Uterus (tissue), 4 donors: ENCODE results near the gene FGF3. TPM values are rescaled to one million over a fixed set of nuclear protein-coding genes. Genes with fewer than 3 reads are reported as not detected.

ENCODE experiments used
- DNase-seq, 2 donors: peaks; one replicate each; pipeline ENCODE4 v3.0.0-alpha.2; 2019 to 2020
- H3K27ac ChIP-seq, 2 donors: fragments of 200-600 bp; sonication (generic); 1 replicate in 1 of 2; 2 replicates in 1 of 2; pipeline ENCODE4 v1.5.1; 2016 to 2018
- H3K27me3 ChIP-seq, 2 donors: fragments of 200-600 bp; sonication (generic); one replicate each; pipeline ENCODE4 v1.5.1; 2018 to 2019; ENCODE audit warnings: control low read depth in 1 of 2
- H3K36me3 ChIP-seq, 2 donors: fragments of 200-600 bp; sonication (generic); one replicate each; pipeline ENCODE4 v1.5.1; 2019; ENCODE audit warnings: control low read depth in 1 of 2
- H3K4me1 ChIP-seq, 2 donors: fragments of 200-600 bp; sonication (generic); one replicate each; pipeline ENCODE4 v1.5.1; 2018 to 2019; ENCODE audit warnings: control low read depth in 1 of 2
- H3K4me3 ChIP-seq, 2 donors: fragments of 200-600 bp; sonication (generic); 1 replicate in 1 of 2; 2 replicates in 1 of 2; pipeline ENCODE4 v1.5.1; 2018 to 2019; ENCODE audit warnings: mild to moderate bottlenecking in 1 of 2
- H3K9me3 ChIP-seq, 2 donors: fragments of 200-600 bp; sonication (generic); one replicate each; pipeline ENCODE4 v1.5.1; 2019; ENCODE audit warnings: control low read depth in 1 of 2
- CTCF ChIP-seq, 4 experiments: fragments of 200-600 bp in 2 of 4; fragments of 450-650 bp in 2 of 4; sonication (generic) in 2 of 4; IDR thresholded peaks; one replicate each; pipeline ENCODE4 v1.5.1; 2016 to 2019; ENCODE audit warnings: antibody characterized with exemption in 4 of 4, mild to moderate bottlenecking in 2 of 4, moderate library complexity in 1 of 4
- POLR2A ChIP-seq, 2 donors: fragments of 450-650 bp; IDR thresholded peaks; one replicate each; pipeline ENCODE4 v1.6.1; 2016; ENCODE audit warnings: antibody characterized with exemption in 2 of 2, mild to moderate bottlenecking in 1 of 2, moderate library complexity in 1 of 2
- intact Hi-C: fragments of 100-400 bp; cut with DNase I; formaldehyde crosslinking; loops from one replicate; pipeline ENCODE4 v1.15.1; 2023; ENCODE audit warnings: low total_unique reads
- total RNA-seq, 4 donors: library from RNA; depleted of rRNA in 3 of 4; stranded (reverse); fragments of >200 nt in 3 of 4; gene quantifications; one replicate each; pipeline versions ENCODE4 v1.1.0 to v1.2.4, GENCODE V29; 2014 to 2023
- donor health status: DM: yes; HTN: yes; CAD: no.

The FGF3 gene
- total RNA-seq, 4 donors from 2014 or later = not detected

GRCh38 chr11:69866648-69867047 lies 47.4 kb upstream of the FGF3 start:
- TF ChIP-seq POLR2A (IDR thresholded peaks at IDR 0.05) (no peak), CTCF (IDR thresholded peaks at IDR 0.05) (no peak)
- Histone ChIP-seq H3K27ac (no peak overlapping the region), H3K4me1 (no peaks in the 10 kb centered on the region), H3K27me3 (no peaks in the 10 kb centered on the region), H3K36me3 (no peaks in the 10 kb centered on the region), H3K9me3 (no peaks in the 10 kb centered on the region), H3K4me3 (no peak overlapping the region)
- no peak for DNase-seq
- intact Hi-C loops = no loop called here

- Histone ChIP-seq H3K27ac (no peak overlapping the region), H3K27me3 (no peaks in the 10 kb centered on the region), H3K9me3 (no peaks in the 10 kb centered on the region), H3K36me3 (no peaks in the 10 kb centered on the region), H3K4me3 (no peak overlapping the region), H3K4me1 (no peaks in the 10 kb centered on the region)
- intact Hi-C loops = no loop called here
- TF ChIP-seq CTCF (IDR thresholded peaks at IDR 0.05) (no peak), POLR2A (IDR thresholded peaks at IDR 0.05) (no peak)
- DNase-seq = no peak
Measured at GRCh38 chr11:69865707-69866106, 46.5 kb upstream of the FGF3 start.

GRCh38 chr11:69864686-69865661 lies 45.8 kb upstream of the FGF3 start:
- TF ChIP-seq CTCF (IDR thresholded peaks at IDR 0.05) (no peak), POLR2A (IDR thresholded peaks at IDR 0.05) (no peak)
- Histone ChIP-seq H3K27me3 (no peaks in the 10 kb centered on the region), H3K36me3 (no peaks in the 10 kb centered on the region), H3K27ac (no peak overlapping the region), H3K4me1 (no peaks in the 10 kb centered on the region), H3K4me3 (no peak overlapping the region), H3K9me3 (no peaks in the 10 kb centered on the region)
- intact Hi-C loops = no loop called here
- DNase-seq = no peak

- Histone ChIP-seq H3K4me3 (no peak overlapping the region), H3K27me3 (no peaks in the 10 kb centered on the region), H3K27ac (no peak overlapping the region), H3K36me3 (no peaks in the 10 kb centered on the region), H3K4me1 (no peaks in the 10 kb centered on the region), H3K9me3 (no peaks in the 10 kb centered on the region)
- intact Hi-C loops = no loop called here
- TF ChIP-seq POLR2A (IDR thresholded peaks at IDR 0.05) (no peak), CTCF (IDR thresholded peaks at IDR 0.05) (no peak)
- DNase-seq = no peak
Measured at GRCh38 chr11:69863544-69864200, 44.5 kb upstream of the FGF3 start.
